ENCODE measurements around the gene ZPR1.

- TF ChIP-seq, protein P1, sequence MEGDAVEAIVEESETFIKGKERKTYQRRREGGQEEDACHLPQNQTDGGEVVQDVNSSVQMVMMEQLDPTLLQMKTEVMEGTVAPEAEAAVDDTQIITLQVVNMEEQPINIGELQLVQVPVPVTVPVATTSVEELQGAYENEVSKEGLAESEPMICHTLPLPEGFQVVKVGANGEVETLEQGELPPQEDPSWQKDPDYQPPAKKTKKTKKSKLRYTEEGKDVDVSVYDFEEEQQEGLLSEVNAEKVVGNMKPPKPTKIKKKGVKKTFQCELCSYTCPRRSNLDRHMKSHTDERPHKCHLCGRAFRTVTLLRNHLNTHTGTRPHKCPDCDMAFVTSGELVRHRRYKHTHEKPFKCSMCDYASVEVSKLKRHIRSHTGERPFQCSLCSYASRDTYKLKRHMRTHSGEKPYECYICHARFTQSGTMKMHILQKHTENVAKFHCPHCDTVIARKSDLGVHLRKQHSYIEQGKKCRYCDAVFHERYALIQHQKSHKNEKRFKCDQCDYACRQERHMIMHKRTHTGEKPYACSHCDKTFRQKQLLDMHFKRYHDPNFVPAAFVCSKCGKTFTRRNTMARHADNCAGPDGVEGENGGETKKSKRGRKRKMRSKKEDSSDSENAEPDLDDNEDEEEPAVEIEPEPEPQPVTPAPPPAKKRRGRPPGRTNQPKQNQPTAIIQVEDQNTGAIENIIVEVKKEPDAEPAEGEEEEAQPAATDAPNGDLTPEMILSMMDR (IDR thresholded peaks at IDR 0.05): no peak
- no peak for TF ChIP-seq EZH2 (IDR thresholded peaks at IDR 0.05; ENCODE audit: borderline replicate concordance, insufficient read depth, low read depth, low read length, poor library complexity, severe bottlenecking)
Measured at GRCh38 chr11:116833816-116834534, 46.2 kb upstream of the ZPR1 start.
